H9 (cell line): ENCODE data around the gene NEDD4. TPM values are rescaled to one million over a fixed set of nuclear protein-coding genes. Genes with fewer than 3 reads are reported as not detected.

ENCODE experiments used
- DNase-seq: peaks from one replicate; pipeline ENCODE4 v3.0.0-alpha.2; 2017
- H2AFZ ChIP-seq: one replicate; pipeline ENCODE4 v1.6.1; 2013; ENCODE audit warnings: mild to moderate bottlenecking, low read length, control low read depth, moderate library complexity
- H2AK5ac ChIP-seq: 2 replicates; pipeline ENCODE4 v1.6.1; 2013; ENCODE audit warnings: low read length, control low read depth, mixed read lengths; ENCODE audit not compliant: insufficient read length
- H2BK120ac ChIP-seq: one replicate; pipeline ENCODE4 v1.6.1; 2013; ENCODE audit warnings: low read depth, mild to moderate bottlenecking, low read length, control low read depth, inconsistent platforms; ENCODE audit not compliant: poor library complexity, severe bottlenecking
- H2BK12ac ChIP-seq: 2 replicates; pipeline ENCODE4 v1.6.1; 2013; ENCODE audit warnings: low read length, control low read depth, mixed read lengths, low read depth; ENCODE audit not compliant: insufficient read length
- H2BK15ac ChIP-seq: 2 replicates; pipeline ENCODE4 v1.6.1; 2013; ENCODE audit warnings: low read depth, low read length, control low read depth
- H2BK20ac ChIP-seq: one replicate; pipeline ENCODE4 v1.6.1; 2013; ENCODE audit warnings: low read depth, mild to moderate bottlenecking, low read length, control low read depth, inconsistent platforms; ENCODE audit not compliant: poor library complexity, severe bottlenecking
- H2BK5ac ChIP-seq: 2 replicates; pipeline ENCODE4 v1.6.1; 2013; ENCODE audit warnings: low read length, control low read depth, mixed read lengths; ENCODE audit not compliant: insufficient read length
- H3K14ac ChIP-seq: 2 replicates; pipeline ENCODE4 v1.6.1; 2013; ENCODE audit warnings: low read length, control low read depth; ENCODE audit not compliant: insufficient read depth
- H3K18ac ChIP-seq: 2 replicates; pipeline ENCODE4 v1.6.1; 2013; ENCODE audit warnings: low read depth, mild to moderate bottlenecking, mixed read lengths, low read length, control low read depth; ENCODE audit not compliant: insufficient read length
- H3K23ac ChIP-seq: 2 replicates; pipeline ENCODE4 v1.6.1; 2013; ENCODE audit warnings: low read length, control low read depth, mixed read lengths, low read depth; ENCODE audit not compliant: insufficient read length
- H3K23me2 ChIP-seq: 2 replicates; pipeline ENCODE4 v1.6.1; 2013; ENCODE audit warnings: low read depth, mild to moderate bottlenecking, mixed read lengths, low read length, control low read depth; ENCODE audit not compliant: insufficient read length, poor library complexity, severe bottlenecking
- H3K27ac ChIP-seq: 2 replicates; pipeline ENCODE4 v1.5.1; 2013; ENCODE audit warnings: low read length, control low read depth, mixed read lengths, low read depth; ENCODE audit not compliant: insufficient read length
- H3K27me3 ChIP-seq: 2 replicates; pipeline ENCODE4 v1.6.1; 2013; ENCODE audit warnings: low read length, control low read depth, inconsistent platforms; ENCODE audit not compliant: insufficient read depth
- H3K4ac ChIP-seq: 2 replicates; pipeline ENCODE4 v1.6.1; 2013; ENCODE audit warnings: low read depth, mild to moderate bottlenecking, control low read depth, inconsistent platforms, low read length, moderate library complexity
- H3K4me1 ChIP-seq: 2 replicates; pipeline ENCODE4 v1.6.1; 2013; ENCODE audit warnings: low read length, control low read depth, inconsistent platforms; ENCODE audit not compliant: insufficient read depth
- H3K4me2 ChIP-seq: 2 replicates; pipeline ENCODE4 v1.6.1; 2013; ENCODE audit warnings: low read length, control low read depth, mixed read lengths; ENCODE audit not compliant: insufficient read length, insufficient read depth
- H3K56ac ChIP-seq: 2 replicates; pipeline ENCODE4 v1.6.1; 2013; ENCODE audit warnings: low read depth, mild to moderate bottlenecking, mixed read lengths, low read length, control low read depth; ENCODE audit not compliant: insufficient read length
- H3K79me1 ChIP-seq: 2 replicates; pipeline ENCODE4 v1.6.1; 2013; ENCODE audit warnings: low read depth, mild to moderate bottlenecking, moderate library complexity, low read length, control low read depth, inconsistent platforms; ENCODE audit not compliant: insufficient read depth, poor library complexity, severe bottlenecking
- H3K79me2 ChIP-seq: 2 replicates; pipeline ENCODE4 v1.6.1; 2013; ENCODE audit warnings: low read length, control low read depth, inconsistent platforms; ENCODE audit not compliant: insufficient read depth
- H3K9ac ChIP-seq: 2 replicates; pipeline ENCODE4 v1.6.1; 2013; ENCODE audit warnings: low read length, control low read depth, mixed read lengths; ENCODE audit not compliant: insufficient read length; ENCODE audit errors: extremely low read depth
- H3K9me3 ChIP-seq: one replicate; pipeline ENCODE4 v1.6.1; 2013; ENCODE audit warnings: low read depth, low read length, inconsistent platforms; ENCODE audit not compliant: control insufficient read depth
- H3T11ph ChIP-seq: one replicate; pipeline ENCODE4 v1.6.1; 2013; ENCODE audit warnings: mild to moderate bottlenecking, low read length, control low read depth, inconsistent platforms
- H4K20me1 ChIP-seq: one replicate; pipeline ENCODE4 v1.6.1; 2013; ENCODE audit not compliant: control insufficient read depth, insufficient read length, insufficient read depth
- H4K5ac ChIP-seq: 2 replicates; pipeline ENCODE4 v1.6.1; 2013; ENCODE audit warnings: low read depth, mild to moderate bottlenecking, mixed read lengths, low read length, control low read depth; ENCODE audit not compliant: insufficient read length
- H4K8ac ChIP-seq: replicated peaks from 2 replicates; pipeline ENCODE4 v1.6.1; 2013; ENCODE audit warnings: low read length, control low read depth, mixed read lengths, low read depth; ENCODE audit not compliant: insufficient read length
- H4K91ac ChIP-seq: 2 replicates; pipeline ENCODE4 v1.6.1; 2013; ENCODE audit warnings: low read depth, mild to moderate bottlenecking, moderate library complexity, mixed read lengths, low read length, control low read depth; ENCODE audit not compliant: insufficient read length
- H3K27ac Mint-ChIP-seq, 3 experiments: 2 replicates in 2 of 3; 3 replicates in 1 of 3; pipeline ENCODE4 v1.8.0; 2020 to 2021; ENCODE audit warnings: mixed read lengths in 3 of 3, mild to moderate bottlenecking in 1 of 3, moderate library complexity in 1 of 3
- H3K27me3 Mint-ChIP-seq: 2 replicates; pipeline ENCODE4 v1.8.0; 2021; ENCODE audit warnings: low read depth, mild to moderate bottlenecking, moderate library complexity, mixed read lengths
- H3K36me3 Mint-ChIP-seq, 3 experiments: 2 replicates in 2 of 3; 3 replicates in 1 of 3; pipeline ENCODE4 v1.8.0; 2020 to 2021; ENCODE audit warnings: low read depth in 3 of 3, mixed read lengths in 3 of 3; ENCODE audit not compliant: insufficient read depth in 1 of 3
- H3K4me1 Mint-ChIP-seq, 2 experiments: 2 replicates each; pipeline ENCODE4 v1.8.0; 2020; ENCODE audit warnings: mixed read lengths in 2 of 2
- H3K4me3 Mint-ChIP-seq, 2 experiments: 2 replicates in 1 of 2; 3 replicates in 1 of 2; pipeline ENCODE4 v1.8.0; 2020 to 2021; ENCODE audit warnings: mild to moderate bottlenecking in 2 of 2, mixed read lengths in 2 of 2, moderate library complexity in 1 of 2
- H3K9me3 Mint-ChIP-seq, 2 experiments: 2 replicates in 1 of 2; 3 replicates in 1 of 2; pipeline ENCODE4 v1.8.0; 2020; ENCODE audit warnings: mild to moderate bottlenecking in 2 of 2, mixed read lengths in 2 of 2, moderate library complexity in 1 of 2
- WGBS: extraction: QIAGEN DNeasy Blood & Tissue Kit; methylation state at CpG from one replicate; pipeline ENCODE4 v1.1.7; 2013; ENCODE audit warnings: missing lambda C conversion rate, low lambda C conversion rate, mixed read lengths; ENCODE audit not compliant: insufficient read length; ENCODE audit errors: extremely low coverage; 5-methylcytosine and 5-hydroxymethylcytosine counted together
- total RNA-seq: library from RNA; stranded (reverse); gene quantifications from 2 replicates; pipeline ENCODE4 v1.2.1, GENCODE V29; 2021
- TF ChIP-seq, protein P1 (sequence below): fragments of 200-600 bp; sonication (generic); conservative IDR thresholded peaks from 3 replicates; pipeline ENCODE4 v1.8.0; 2021; ENCODE audit warnings: antibody characterized with exemption, mild to moderate bottlenecking

Gene NEDD4
- total RNA-seq, 1 experiment from 2014 or later: 9.6 TPM

DNA sequence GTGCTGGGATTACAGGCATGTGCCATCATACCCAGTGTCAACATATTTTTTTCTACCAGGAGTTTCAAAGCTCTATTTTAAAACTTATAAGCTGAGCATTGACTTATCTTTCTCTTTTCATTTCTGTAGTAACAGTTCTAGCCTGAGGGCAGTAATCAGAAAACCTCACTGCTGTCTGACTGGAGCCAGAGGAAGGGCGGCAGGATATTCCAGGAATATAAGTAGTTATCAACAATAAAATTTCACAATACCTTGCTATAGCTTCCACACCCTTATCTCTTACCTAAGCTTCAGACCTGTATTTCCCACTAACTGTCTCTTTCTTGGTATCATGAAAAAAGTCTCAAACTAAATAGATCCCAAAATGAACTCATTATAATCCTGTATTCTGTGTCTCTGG is 5.1 kb upstream of the NEDD4 start:
- Histone ChIP-seq H3K27ac (no peak overlapping the region), H2BK120ac (no peak overlapping the region), H3K23ac (no peak overlapping the region), H2AK5ac (no peak overlapping the region), H3K14ac (no peak overlapping the region), H4K91ac (no peak overlapping the region), H3K9ac (no peak overlapping the region), H4K20me1 (no peaks in the 10 kb centered on the region), H3K4me2 (no peak overlapping the region), H2BK20ac (no peak overlapping the region), H4K8ac (no peak overlapping the region), H3K27me3 (no peaks in the 10 kb centered on the region), H3K9me3 (no peaks in the 10 kb centered on the region), H3K79me2 (no peaks in the 10 kb centered on the region), H2BK12ac (no peak overlapping the region), H3K79me1 (no peaks in the 10 kb centered on the region), H3K18ac (no peak overlapping the region), H3T11ph (no peak overlapping the region), H2AFZ (no peak overlapping the region), H3K56ac (no peak overlapping the region), H3K23me2 (peaks cover 2% of the 10 kb centered on the region), H3K4me1 (no peaks in the 10 kb centered on the region), H2BK5ac (no peak overlapping the region), H2BK15ac (no peak overlapping the region), H3K4ac (no peak overlapping the region), H4K5ac (no peak overlapping the region)
- Mint-ChIP-seq H3K4me1 (peaks cover 0 to 7% of the 10 kb centered on the region in 2 experiments; a peak in 2 of 4 replicates), H3K27ac (no peak overlapping the region), H3K36me3 (no peaks in the 10 kb centered on the region; a peak in 1 of 7 replicates), H3K4me3 (no peak overlapping the region), H3K27me3 (peaks cover 7% of the 10 kb centered on the region), H3K9me3 (no peaks in the 10 kb centered on the region)
- TF ChIP-seq, protein P1, sequence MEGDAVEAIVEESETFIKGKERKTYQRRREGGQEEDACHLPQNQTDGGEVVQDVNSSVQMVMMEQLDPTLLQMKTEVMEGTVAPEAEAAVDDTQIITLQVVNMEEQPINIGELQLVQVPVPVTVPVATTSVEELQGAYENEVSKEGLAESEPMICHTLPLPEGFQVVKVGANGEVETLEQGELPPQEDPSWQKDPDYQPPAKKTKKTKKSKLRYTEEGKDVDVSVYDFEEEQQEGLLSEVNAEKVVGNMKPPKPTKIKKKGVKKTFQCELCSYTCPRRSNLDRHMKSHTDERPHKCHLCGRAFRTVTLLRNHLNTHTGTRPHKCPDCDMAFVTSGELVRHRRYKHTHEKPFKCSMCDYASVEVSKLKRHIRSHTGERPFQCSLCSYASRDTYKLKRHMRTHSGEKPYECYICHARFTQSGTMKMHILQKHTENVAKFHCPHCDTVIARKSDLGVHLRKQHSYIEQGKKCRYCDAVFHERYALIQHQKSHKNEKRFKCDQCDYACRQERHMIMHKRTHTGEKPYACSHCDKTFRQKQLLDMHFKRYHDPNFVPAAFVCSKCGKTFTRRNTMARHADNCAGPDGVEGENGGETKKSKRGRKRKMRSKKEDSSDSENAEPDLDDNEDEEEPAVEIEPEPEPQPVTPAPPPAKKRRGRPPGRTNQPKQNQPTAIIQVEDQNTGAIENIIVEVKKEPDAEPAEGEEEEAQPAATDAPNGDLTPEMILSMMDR: no peak
- WGBS: no CpG with 5 or more reads among the region's 1 CpG
- no peak for DNase-seq
